ENCODE data around the gene CEP104. TPM values are rescaled to one million over a fixed set of nuclear protein-coding genes. Genes with fewer than 3 reads are reported as not detected.

The CEP104 gene
- total RNA-seq, 1 experiment from 2014 or later = 47.7 TPM

GRCh38 chr1:3903141-3904005 is 46.4 kb upstream of the CEP104 start:
- H3K36me3 ChIP-seq (ENCODE audit: low read depth) = no peaks in the 10 kb centered on the region
- no peaks in the 10 kb centered on the region for H3K9me3 ChIP-seq (ENCODE audit: insufficient read depth, low read depth)
- peaks cover 8% of the 10 kb centered on the region; the same call in 1 of the 2 replicates for H3K4me1 ChIP-seq (replicated peaks; ENCODE audit: insufficient read depth)
- H3K4me3 ChIP-seq = no peak overlapping the region
- ChIA-PET POLR2A (ENCODE audit: unreplicated experiment) (no interaction called here), CTCF (no interaction called here)
- H3K79me2 ChIP-seq (ENCODE audit: low read depth) = peaks cover 16% of the 10 kb centered on the region
- peaks cover under 1% of the 10 kb centered on the region; the same call in 1 of the 2 replicates for H4K20me1 ChIP-seq (ENCODE audit: insufficient read depth)
- intact Hi-C loops (cut with micrococcal nuclease; ENCODE audit: unreplicated experiment) = loop anchor here (10.0 kb wide), 1 partner anchor 109 kb away; the partner anchor contains the start of gene LRRC47
- H3F3A ChIP-seq (ENCODE audit: insufficient read depth, low read depth) = peaks cover 18% of the 10 kb centered on the region; the same call in 1 of the 2 replicates
- DNase-seq = no peak
- H3K9me2 ChIP-seq (ENCODE audit: insufficient read depth) = no peaks in the 10 kb centered on the region
- no TSS peak for BruUV-seq (replicated peaks)
- TF ChIP-seq CTCF (conservative IDR thresholded peaks at IDR 0.05) = no peak
- no peak for TF ChIP-seq EZH2 (IDR thresholded peaks at IDR 0.05; ENCODE audit: low read depth)
- no peaks in the 10 kb centered on the region for H3K27me3 ChIP-seq (ENCODE audit: insufficient read depth, low read depth)
- H3K27ac ChIP-seq = no peak overlapping the region
- H3K4me2 ChIP-seq = no peak overlapping the region
- no peak overlapping the region for H2AFZ ChIP-seq

- no peak overlapping the region for H3K4me3 ChIP-seq
- H3K36me3 ChIP-seq (ENCODE audit: low read depth) = peaks cover 7% of the 10 kb centered on the region; the same call in 1 of the 2 replicates
- H3K9me2 ChIP-seq (ENCODE audit: insufficient read depth) = no peaks in the 10 kb centered on the region
- POLR2A ChIA-PET (ENCODE audit: unreplicated experiment) = no interaction called here
- peaks cover 14% of the 10 kb centered on the region; the same call in 1 of the 2 replicates for H3K4me1 ChIP-seq (replicated peaks; ENCODE audit: insufficient read depth)
- H3K27me3 ChIP-seq (ENCODE audit: insufficient read depth, low read depth) = no peaks in the 10 kb centered on the region
- peaks cover 23% of the 10 kb centered on the region for H3K79me2 ChIP-seq (ENCODE audit: low read depth)
- CTCF ChIA-PET = no interaction called here
- H2AFZ ChIP-seq = no peak overlapping the region
- intact Hi-C loops (cut with micrococcal nuclease; ENCODE audit: unreplicated experiment) = loop anchor here (10.0 kb wide), 1 partner anchor 108 kb away; the partner anchor contains the start of gene LRRC47
- no peak overlapping the region for H3K4me2 ChIP-seq
- DNase-seq = no peak
- H3K9me3 ChIP-seq (ENCODE audit: insufficient read depth, low read depth) = no peaks in the 10 kb centered on the region
- peaks cover 6% of the 10 kb centered on the region for H4K20me1 ChIP-seq (ENCODE audit: insufficient read depth)
- peaks cover 21% of the 10 kb centered on the region; the same call in 1 of the 2 replicates for H3F3A ChIP-seq (ENCODE audit: insufficient read depth, low read depth)
- no TSS peak for BruUV-seq (replicated peaks)
- H3K27ac ChIP-seq = no peak overlapping the region
- no peak for TF ChIP-seq CTCF (conservative IDR thresholded peaks at IDR 0.05)
- no peak for TF ChIP-seq EZH2 (IDR thresholded peaks at IDR 0.05; ENCODE audit: low read depth)
Measured at GRCh38 chr1:3902571-3903091, 45.6 kb upstream of the CEP104 start.

- POLR2A ChIA-PET (ENCODE audit: unreplicated experiment) = no interaction called here
- CTCF ChIA-PET = no interaction called here
- TF ChIP-seq CTCF (conservative IDR thresholded peaks at IDR 0.05) (no peak), EZH2 (IDR thresholded peaks at IDR 0.05; ENCODE audit: low read depth) (no peak)
Measured at GRCh38 chr1:3902111-3902511, 45.1 kb upstream of the CEP104 start.

More at GRCh38 chr1:3902111-3902511, 45.1 kb upstream of the CEP104 start:
- no peak overlapping the region for H3K4me3 ChIP-seq
- no peak overlapping the region for H3K27ac ChIP-seq
- no peak overlapping the region for H2AFZ ChIP-seq
- H3K4me2 ChIP-seq = no peak overlapping the region
- H3K79me2 ChIP-seq (ENCODE audit: low read depth) = peaks cover 29% of the 10 kb centered on the region
- peaks cover 7% of the 10 kb centered on the region; the same call in 1 of the 2 replicates for H3K36me3 ChIP-seq (ENCODE audit: low read depth)
- no peaks in the 10 kb centered on the region for H3K27me3 ChIP-seq (ENCODE audit: insufficient read depth, low read depth)
- H4K20me1 ChIP-seq (ENCODE audit: insufficient read depth) = peaks cover 9% of the 10 kb centered on the region
- no peaks in the 10 kb centered on the region for H3K9me2 ChIP-seq (ENCODE audit: insufficient read depth)
- H3F3A ChIP-seq (ENCODE audit: insufficient read depth, low read depth) = peaks cover 21% of the 10 kb centered on the region; the same call in 1 of the 2 replicates
- no peak for DNase-seq
- intact Hi-C loops (cut with micrococcal nuclease; ENCODE audit: unreplicated experiment) = loop anchor here (10.0 kb wide), 1 partner anchor 107 kb away; the partner anchor contains the start of gene LRRC47
- peaks cover 14% of the 10 kb centered on the region; the same call in 1 of the 2 replicates for H3K4me1 ChIP-seq (replicated peaks; ENCODE audit: insufficient read depth)
- BruUV-seq (replicated peaks) = no TSS peak
- no peaks in the 10 kb centered on the region for H3K9me3 ChIP-seq (ENCODE audit: insufficient read depth, low read depth)

All from PC-9 (cell line).